Measurements from ENCODE around the gene MOV10L1. TPM values are rescaled to one million over a fixed set of nuclear protein-coding genes. Genes with fewer than 3 reads are reported as not detected.

Gene MOV10L1
- total RNA-seq, 1 donor from 2014 or later, result 1.6 TPM

- intact Hi-C loops (cut with DNase I), result no loop called here
- ATAC-seq, result peak; percentile 16
- DNase-seq (ENCODE audit: low spot score), result no peak
Observed at GRCh38 chr22:50091092-50091768, 1.4 kb downstream of the MOV10L1 start.

- ATAC-seq (no peak), DNase-seq (ENCODE audit: low spot score) (no peak)
- intact Hi-C loops (cut with DNase I), result no loop called here
Observed at GRCh38 chr22:50092342-50092741, 2.5 kb downstream of the MOV10L1 start.

DNA sequence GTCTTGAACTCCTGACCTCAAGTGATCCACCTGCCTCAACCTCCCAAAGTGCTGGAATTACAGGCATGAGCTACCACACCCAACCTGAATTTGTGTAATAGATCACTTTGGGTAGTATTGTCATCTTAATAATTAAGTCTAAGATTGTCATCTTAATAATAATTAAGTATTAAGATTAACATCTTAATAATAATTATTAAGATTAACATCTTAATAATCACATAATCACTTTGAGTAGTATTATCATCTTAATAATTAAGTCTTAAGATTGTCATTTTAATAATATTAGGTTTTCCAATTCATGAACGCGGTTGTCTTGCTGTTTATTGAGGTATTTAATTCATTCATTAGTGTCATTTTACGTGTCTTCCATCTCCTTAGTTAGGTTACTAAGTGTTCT lies 8.2 kb downstream of the MOV10L1 start:
- no peak for ATAC-seq
- intact Hi-C loops (cut with DNase I), result no loop called here
- DNase-seq (ENCODE audit: low spot score), result no peak

DNA sequence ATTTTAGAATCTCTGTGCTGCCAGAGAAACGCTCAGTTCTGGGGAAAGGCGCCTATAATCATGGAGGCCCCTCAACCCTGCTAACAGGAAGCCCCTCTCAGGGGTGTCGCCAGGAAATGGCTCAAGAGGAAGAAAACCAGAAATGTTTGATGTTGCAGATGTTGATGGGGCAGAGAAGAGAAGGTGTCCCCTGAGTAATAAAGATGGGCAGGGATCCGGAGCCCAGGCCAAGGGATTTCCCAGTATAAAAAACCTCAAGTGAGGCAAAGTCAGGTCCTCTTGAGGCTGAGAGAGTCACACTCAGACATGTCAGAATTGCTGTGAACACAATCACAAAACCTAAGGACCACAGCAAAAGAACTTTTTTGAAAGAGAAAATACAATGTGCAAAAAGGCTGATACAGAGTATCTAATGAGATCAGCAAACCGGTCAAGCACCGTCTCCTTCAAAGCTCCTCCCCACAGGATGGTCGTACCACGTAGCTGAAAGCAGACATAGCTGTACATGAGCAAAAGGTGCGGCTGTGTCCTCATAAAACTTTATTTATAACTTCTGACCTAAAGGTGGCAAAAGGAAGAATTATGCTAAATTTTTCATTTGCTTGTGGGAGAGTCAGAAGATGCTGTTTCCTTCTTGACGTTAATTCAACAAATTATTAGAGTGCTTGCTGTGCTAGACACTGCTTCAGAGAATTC lies 12.2 kb downstream of the MOV10L1 start:
- intact Hi-C loops (cut with DNase I), result no loop called here
- ATAC-seq (no peak), DNase-seq (ENCODE audit: low spot score) (no peak)

DNA sequence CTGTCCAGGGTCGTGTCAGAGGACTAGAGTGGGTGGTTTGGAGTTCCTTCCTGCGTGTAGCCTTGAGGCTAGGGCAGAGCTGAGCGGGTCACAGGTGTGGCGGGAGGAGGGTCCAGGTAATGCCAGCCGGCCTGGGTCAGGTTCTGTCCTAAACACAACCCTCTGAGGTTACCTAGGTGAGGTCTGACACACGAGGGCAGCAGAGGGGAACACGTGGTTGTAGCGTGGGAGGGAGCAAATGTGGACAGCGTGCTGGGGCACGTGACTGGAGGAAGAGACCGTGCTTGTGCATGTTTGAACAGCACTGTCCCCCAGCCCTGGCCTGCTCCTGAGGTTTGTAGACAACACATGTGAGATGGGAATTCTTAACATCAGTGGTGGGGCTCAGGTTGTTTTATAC lies 13.1 kb downstream of the MOV10L1 start:
- no peak for DNase-seq (ENCODE audit: low spot score)
- no peak for ATAC-seq

GRCh38 chr22:50104141-50104544 lies 14.3 kb downstream of the MOV10L1 start:
- intact Hi-C loops (cut with DNase I), result no loop called here
- no peak for ATAC-seq
- DNase-seq (ENCODE audit: low spot score), result no peak

More for the DNA sequence above, 13.1 kb downstream of the MOV10L1 start:
- intact Hi-C loops (cut with DNase I), result no loop called here

GRCh38 chr22:50105208-50106100 lies 15.6 kb downstream of the MOV10L1 start:
- intact Hi-C loops (cut with DNase I), result no loop called here
- ATAC-seq, result peak; percentile 58

GRCh38 chr22:50107529-50107928 lies 17.7 kb downstream of the MOV10L1 start:
- DNase-seq (ENCODE audit: low spot score), result peak; percentile 34
- intact Hi-C loops (cut with DNase I), result no loop called here
- ATAC-seq, result no peak

More at GRCh38 chr22:50105208-50106100, 15.6 kb downstream of the MOV10L1 start:
- DNase-seq (ENCODE audit: low spot score), result no peak

- DNase-seq (ENCODE audit: low spot score) (peak; percentile 1), ATAC-seq (no peak)
- intact Hi-C loops (cut with DNase I), result no loop called here
Observed at GRCh38 chr22:50111056-50111455, 21.2 kb downstream of the MOV10L1 start.

GRCh38 chr22:50112151-50113118 lies 22.6 kb downstream of the MOV10L1 start:
- intact Hi-C loops (cut with DNase I), result no loop called here
- ATAC-seq (no peak), DNase-seq (ENCODE audit: low spot score) (no peak)

GRCh38 chr22:50114221-50115021 lies 24.6 kb downstream of the MOV10L1 start:
- DNase-seq (ENCODE audit: low spot score), result no peak
- intact Hi-C loops (cut with DNase I), result no loop called here
- ATAC-seq, result peak; percentile 77

DNA sequence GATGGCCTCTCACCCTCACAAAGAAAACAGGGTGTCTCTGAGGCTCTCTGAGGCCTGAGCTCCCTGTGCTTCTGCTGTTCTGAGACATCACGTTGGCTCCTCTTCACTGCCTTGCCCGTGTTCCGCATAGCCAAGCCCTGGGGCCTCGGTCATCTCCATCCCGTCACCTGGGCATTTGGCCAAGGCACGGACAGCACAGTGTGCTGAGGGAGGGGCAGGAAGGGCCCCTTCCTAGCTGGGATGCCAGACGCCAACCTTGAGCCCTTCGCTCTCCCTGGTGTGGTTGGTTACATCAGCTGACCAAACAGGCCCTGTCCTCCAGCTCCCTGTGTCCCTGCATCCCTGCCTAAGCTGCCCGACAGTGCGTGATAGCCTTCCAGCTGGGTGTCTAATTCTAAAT lies 25.9 kb downstream of the MOV10L1 start:
- no peak for DNase-seq (ENCODE audit: low spot score)
- intact Hi-C loops (cut with DNase I), result no loop called here
- ATAC-seq, result no peak

DNA sequence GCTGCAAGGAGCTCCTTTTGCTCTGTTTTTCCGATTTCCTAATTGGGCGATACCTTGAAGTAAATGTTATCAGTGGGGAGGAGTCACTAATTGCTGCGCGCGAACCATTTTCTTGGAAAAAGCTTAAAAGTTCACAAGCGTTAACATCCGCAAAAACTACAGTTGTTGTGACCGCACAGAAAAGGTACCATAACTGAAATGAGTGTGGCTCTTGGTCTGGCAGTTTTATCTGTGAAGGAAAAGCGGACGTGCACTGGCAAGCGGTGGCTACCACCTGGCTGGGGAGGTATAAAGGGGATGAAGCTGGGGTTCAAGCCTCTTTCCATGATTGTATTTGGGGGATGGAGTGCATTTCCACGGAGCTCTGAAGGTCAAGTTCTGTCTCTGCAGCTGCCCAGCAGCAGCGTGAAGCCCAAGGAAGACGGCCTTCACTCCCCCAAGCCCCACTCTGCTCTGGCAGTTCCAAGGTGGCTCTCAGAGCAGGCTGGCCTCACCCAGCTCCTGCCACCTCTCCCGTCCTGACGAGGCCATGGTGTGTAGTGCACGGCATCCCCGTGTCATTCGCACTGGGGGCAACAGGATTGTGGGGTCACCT lies 27.5 kb downstream of the MOV10L1 start:
- DNase-seq (ENCODE audit: low spot score) (no peak), ATAC-seq (no peak)
- intact Hi-C loops (cut with DNase I), result no loop called here

DNA sequence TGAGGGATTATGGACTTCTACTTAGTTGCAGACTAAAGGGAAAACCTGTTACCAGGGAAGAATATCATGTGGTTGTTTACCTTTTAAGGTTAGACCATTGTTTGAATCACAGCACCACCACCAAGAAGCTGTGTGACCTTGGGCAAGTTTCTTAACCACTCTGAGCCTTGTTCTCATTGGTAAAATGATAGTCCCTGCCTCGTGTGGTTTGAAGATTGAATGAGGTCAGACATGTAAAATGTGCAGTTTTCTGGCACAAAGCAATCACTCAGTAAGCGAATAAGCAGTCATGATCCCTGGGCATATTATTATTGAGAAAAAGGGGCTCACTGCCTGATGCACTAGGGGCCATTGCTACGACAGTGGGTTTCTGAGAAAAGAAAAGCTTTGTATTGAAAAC lies 28.3 kb downstream of the MOV10L1 start:
- DNase-seq (ENCODE audit: low spot score), result no peak
- no peak for ATAC-seq
- intact Hi-C loops (cut with DNase I), result no loop called here

DNA sequence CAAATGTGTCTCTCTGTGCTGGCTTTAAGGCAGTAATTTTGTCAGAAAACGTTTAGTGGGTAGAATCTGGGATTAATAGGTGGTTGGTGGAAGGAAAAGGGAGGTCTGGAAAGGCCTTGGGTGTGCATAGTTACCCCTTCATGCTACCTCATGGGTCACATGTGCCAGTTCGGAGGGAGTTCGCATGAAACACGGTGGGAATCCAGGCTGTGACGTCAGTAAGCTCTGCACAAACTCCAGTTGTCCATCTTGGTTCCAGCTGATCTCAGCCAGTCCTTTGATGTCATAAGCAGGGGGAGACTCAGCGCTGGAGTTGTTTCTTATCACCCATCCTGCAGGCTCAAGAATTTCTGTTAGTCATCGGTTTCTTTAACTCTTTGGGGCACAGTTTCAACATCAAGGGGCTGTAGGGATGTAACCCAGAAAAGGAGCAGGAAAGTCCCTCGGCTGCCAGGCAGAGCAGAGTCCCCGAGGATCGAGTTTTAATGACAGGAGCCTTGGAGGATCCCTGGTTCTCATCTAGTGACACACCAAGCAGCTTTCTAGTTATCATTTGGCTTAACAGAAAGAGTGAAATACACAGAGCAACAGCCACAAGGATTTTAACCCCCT lies 28.9 kb downstream of the MOV10L1 start:
- ATAC-seq (no peak), DNase-seq (ENCODE audit: low spot score) (no peak)
- intact Hi-C loops (cut with DNase I), result no loop called here

- DNase-seq (ENCODE audit: low spot score) (no peak), ATAC-seq (no peak)
- intact Hi-C loops (cut with DNase I), result no loop called here
Observed at GRCh38 chr22:50119169-50119767, 29.5 kb downstream of the MOV10L1 start.

GRCh38 chr22:50119768-50120251 lies 30.0 kb downstream of the MOV10L1 start:
- peak; percentile 55 for ATAC-seq
- DNase-seq (ENCODE audit: low spot score), result no peak
- intact Hi-C loops (cut with DNase I), result no loop called here
